Breast epithelium (tissue), 3 donors: Measurements from ENCODE around the gene YJU2.

Experiments
- POLR2AphosphoS5 ChIP-seq, 3 donors: sonication (generic); formaldehyde crosslinking; IDR thresholded peaks; one replicate each; pipeline ENCODE4 v1.6.1; 2017; ENCODE audit warnings: antibody characterized with exemption in 3 of 3
- TF ChIP-seq, protein P1 (sequence below), 3 donors: fragments of 450-650 bp; IDR thresholded peaks; one replicate each; pipeline ENCODE4 v1.5.1; 2016 to 2017; ENCODE audit warnings: antibody characterized with exemption in 3 of 3, mild to moderate bottlenecking in 3 of 3, moderate library complexity in 3 of 3

DNA sequence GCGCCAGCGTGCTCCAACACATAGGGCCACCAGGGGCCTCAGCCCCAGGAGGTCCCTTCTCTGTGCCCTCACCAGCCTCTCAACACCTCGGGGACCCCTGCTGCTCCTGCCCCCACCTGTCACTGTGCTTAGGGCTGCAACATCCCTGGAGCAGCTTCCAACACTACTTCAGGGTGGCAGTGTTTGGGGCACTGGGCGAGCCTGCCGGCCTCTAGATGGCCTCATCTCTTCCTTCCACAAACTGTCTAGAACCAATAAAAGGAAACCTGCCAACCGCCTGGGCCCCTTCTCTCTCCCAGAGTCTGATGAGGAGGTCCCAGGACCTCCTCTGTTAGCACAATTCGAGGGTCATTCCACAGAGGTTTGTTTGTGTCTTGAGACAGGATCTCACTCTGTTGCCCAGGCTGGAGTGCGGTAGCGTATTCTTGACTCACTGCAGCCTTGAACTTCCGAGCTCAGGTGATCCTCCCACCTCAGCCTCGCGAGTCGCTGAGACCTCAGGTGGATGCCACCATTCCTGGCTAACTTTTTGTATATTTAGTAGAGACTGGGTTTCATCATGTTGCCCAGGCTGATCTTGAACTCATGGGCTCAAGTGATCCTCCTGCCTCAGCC is 22.0 kb downstream of the YJU2 start:
- TF ChIP-seq POLR2AphosphoS5 (IDR thresholded peaks at IDR 0.05): no peak
- TF ChIP-seq, protein P1, sequence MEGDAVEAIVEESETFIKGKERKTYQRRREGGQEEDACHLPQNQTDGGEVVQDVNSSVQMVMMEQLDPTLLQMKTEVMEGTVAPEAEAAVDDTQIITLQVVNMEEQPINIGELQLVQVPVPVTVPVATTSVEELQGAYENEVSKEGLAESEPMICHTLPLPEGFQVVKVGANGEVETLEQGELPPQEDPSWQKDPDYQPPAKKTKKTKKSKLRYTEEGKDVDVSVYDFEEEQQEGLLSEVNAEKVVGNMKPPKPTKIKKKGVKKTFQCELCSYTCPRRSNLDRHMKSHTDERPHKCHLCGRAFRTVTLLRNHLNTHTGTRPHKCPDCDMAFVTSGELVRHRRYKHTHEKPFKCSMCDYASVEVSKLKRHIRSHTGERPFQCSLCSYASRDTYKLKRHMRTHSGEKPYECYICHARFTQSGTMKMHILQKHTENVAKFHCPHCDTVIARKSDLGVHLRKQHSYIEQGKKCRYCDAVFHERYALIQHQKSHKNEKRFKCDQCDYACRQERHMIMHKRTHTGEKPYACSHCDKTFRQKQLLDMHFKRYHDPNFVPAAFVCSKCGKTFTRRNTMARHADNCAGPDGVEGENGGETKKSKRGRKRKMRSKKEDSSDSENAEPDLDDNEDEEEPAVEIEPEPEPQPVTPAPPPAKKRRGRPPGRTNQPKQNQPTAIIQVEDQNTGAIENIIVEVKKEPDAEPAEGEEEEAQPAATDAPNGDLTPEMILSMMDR (IDR thresholded peaks at IDR 0.05): no peak
